Urothelium cell line (cell line): Measurements from ENCODE around the gene CABLES1.
"Not testable (repeated sequence)": the region's sequence is repeated elsewhere in the genome, so short reads cannot be mapped to it uniquely, and the experiment has no call there.

Source experiments
- DNase-seq: peaks from one replicate; pipeline ENCODE4 v3.0.0; 2011; ENCODE audit warnings: low spot score, mixed read lengths
- FAIRE-seq: peaks from 2 replicates; lab custom pipeline; 2011; peaks lifted over from hg19 to GRCh38; lab: Jason Lieb, UNC

Gene CABLES1

DNA sequence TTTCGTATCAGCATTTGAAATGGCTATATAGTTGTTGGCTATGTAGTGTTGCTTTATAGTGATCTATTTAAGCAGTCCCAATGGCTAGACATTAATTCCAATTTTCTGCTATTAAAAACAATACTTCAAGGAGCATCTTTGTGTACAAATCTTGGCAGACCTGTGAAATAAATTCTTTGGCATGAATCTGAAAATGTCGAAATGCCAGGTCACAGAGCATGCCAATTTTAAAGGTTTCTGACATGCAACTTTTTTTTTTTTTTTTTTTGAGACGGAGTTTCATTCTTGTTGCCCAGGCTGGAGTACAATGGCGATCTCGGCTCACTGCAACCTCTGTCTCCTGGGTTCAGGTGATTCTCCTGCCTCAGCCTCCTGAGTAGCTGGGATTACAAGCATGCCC, 26.8 kb upstream of the CABLES1 start:
- DNase-seq (no peak), FAIRE-seq (no peak)

DNA sequence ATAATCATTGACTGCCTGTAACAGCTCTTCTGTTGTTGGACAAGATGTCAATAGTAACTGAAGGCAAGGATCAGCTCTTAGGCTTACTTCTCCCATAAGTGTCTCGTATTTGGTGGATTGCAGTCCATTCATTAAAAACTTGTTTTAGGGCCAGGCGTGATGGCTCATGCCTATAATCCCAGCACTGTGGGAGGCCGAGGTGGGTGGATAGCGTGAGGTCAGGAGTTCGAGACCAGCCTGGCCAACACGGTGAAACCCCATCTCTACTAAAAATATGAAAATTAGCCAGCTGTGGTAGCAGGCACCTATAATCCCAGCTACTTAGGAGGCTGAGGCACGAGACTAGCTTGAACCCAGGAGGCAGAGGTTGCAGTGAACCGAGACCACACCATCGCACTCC, 26.1 kb upstream of the CABLES1 start:
- FAIRE-seq, DNase-seq: not testable (repeated sequence)

DNA sequence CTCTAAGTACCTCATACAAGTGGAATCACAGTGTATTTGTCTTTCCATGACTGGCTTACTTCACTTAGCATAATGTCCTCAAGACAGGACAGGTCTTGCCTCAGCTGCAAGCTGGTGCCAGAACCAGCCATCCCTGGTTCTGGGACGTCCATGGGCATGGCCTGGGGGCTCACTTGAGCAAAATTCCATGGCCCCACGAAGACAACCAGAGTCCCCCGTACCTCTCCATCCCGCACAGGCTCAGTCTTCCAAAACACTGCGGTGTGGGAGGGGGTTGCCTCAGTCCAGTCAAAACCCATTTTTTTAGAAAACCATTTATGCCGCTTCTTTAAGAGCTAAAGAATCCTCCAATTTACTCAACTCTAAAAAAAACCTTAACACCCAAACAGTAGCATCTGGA, 21.7 kb upstream of the CABLES1 start:
- no peak for DNase-seq
- no peak for FAIRE-seq

DNA sequence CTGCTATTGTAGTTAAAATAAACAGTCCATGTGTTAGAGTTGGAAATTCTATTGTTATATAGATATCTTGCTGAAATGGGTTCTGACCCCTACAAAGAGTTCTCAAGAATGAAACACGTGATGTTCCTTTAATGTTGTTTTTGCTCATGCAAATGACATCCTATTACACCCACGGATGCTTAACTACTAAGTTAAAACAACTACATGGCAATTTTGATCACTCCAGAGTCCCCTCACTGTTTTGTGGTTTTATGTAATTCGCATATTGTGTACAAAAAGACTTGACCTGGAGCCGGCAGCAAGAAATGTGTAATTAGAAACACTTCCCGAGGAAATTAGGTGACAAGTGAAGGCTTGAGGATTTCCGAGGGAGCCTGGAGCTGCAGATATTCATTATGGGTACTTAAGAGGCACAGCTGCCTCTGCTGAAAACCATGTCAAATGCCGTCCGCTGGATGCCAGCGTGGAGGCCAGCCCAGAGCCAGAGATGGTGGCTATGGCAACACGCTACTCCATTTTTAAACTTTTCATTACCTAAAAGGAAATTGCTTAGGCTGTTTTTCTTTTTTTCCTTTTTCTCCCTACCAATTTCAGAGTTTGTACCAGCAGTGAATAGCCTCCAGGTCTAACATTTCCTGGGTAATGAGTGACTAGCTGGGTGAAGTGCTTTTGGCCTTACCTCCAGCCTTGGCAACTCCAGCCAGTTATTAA, 21.0 kb upstream of the CABLES1 start:
- DNase-seq (no peak), FAIRE-seq (no peak)

- DNase-seq (no peak), FAIRE-seq (no peak)
Observed at GRCh38 chr18:23114911-23115310, 20.4 kb upstream of the CABLES1 start.

DNA sequence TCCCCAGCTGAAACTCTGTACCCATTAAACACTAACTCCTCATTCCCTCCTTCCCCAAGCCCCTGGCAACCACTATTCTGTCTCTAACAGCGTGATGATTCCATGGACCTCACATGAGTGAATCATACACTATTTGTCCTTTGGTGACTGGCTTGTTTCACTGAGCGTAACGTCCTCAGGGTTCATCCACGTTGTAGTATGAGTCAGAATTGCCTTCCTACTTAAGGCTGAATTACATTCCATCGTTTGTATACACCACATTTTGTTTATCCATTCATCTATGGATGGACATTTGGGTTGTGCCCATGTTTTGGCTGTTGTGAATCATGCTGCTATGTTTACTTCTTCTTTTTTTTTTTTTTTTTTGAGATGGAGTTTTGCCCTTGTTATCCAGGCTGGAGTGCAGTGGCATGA, 19.6 kb upstream of the CABLES1 start:
- DNase-seq (peak; percentile 68), FAIRE-seq (peak; percentile 77)

DNA sequence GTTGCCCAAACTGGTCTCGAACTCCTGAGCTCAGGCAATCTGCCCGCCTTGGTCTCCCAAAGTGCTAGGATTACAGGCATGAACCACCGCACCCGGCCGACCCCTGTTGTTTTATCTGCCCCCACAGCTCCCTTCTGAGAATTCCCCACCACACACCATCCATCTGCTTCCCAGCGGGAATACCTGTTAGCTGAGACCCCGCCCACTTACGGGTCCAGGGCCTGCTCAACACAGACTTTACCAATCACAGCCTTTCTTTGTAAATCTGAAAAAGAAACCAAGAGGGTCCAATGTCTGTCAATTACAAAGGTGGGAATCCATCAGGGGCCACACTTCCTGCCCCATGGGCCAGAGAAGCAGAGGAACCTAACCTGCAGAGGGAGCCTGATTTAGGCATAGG, 14.2 kb upstream of the CABLES1 start:
- no peak for DNase-seq

GRCh38 chr18:23122334-23123229, 12.7 kb upstream of the CABLES1 start:
- DNase-seq: no peak
- FAIRE-seq: no peak

More for the DNA sequence above, 14.2 kb upstream of the CABLES1 start:
- no peak for FAIRE-seq

DNA sequence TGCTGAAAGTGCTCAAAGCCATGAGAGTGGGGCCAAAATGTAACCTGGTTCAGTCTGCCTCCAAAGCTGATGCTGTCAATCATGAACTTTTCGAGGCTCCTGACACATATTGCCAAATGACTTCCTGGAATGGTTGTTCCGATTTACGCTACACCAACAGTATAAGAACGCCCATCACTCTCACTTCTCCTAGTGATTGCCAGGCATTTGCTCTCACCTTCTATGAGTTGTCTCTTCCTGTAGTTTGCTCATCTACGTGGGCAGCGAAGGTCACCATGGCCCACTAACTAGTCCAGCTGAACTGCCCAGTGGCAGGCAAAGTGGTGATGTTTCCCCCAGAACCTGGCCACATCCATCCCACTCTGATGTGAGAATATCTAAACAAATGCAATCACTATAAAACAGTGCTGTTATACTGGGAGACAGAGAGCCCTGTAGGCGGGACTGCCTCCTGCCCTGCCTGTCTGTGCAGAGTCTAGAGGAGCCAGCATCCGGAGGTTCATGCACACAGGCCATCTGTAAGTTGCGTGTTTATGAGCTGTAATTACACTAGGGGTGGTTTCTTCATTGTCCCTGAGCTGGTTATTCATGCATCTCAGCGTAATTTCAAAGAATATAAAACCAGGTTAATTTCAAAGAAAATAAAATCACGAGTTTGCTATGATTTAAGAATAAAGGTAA, 8.8 kb upstream of the CABLES1 start:
- FAIRE-seq (no peak), DNase-seq (no peak)

- no peak for FAIRE-seq
Observed at GRCh38 chr18:23127090-23127489, 8.2 kb upstream of the CABLES1 start.

DNA sequence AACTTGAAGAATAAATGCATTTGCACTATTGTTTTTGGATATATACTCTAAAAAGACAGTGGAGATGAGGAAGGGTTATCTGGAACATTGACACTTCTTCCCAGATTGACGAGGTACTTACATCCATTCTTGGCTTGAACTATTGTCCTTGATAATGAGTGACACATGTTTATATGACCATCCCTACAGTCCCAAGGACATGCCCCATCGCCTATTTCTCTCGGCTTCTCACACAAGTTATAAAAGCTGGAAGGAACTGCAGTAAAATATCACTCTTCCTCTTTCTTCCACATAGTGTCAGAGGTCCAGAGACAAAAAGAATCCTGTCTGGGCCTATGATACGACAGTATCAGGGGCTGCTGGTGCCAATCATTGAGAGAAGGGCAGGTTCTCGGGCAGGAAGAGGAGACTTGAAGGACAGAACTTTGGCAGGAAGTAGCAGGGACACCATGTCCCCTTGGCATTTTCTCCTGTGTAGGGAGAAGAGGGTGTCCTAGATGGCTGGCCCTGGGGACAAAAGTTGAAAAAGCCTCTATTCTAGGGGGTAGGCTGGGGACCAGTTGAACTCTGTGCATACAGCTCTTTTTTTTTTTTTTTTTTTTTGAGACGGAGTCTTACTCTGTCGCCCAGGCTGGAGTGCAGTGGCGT, 5.8 kb upstream of the CABLES1 start:
- FAIRE-seq (no peak), DNase-seq (no peak)

More at GRCh38 chr18:23127090-23127489, 8.2 kb upstream of the CABLES1 start:
- no peak for DNase-seq

DNA sequence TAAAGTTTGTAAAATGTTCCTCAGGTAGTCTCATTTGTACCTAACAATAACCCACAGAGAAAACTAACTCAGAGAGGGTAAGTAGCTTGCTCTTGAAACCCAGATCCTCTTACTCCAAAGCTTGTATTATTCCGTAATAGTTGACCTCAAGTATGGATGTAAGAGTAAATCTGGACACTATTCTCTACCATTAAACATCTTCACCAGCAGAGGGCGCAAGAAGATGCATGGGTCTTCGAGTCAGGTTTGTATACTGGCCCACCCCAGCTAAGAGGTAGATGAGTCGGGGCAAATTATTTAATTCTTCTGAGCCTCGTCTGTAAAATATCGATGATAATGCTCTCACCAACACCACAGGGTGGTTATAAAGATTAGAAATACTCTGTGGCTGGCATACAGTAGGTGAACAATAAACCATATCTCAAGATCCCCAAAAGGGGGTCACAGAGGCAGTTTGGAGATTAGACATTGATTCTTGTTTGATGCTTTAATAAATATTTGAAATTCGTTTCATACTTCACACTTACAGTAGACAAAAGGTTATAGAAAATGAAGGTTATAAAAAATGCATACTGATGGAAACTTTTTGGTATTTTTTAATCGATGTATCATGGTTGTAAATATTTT, 3.5 kb upstream of the CABLES1 start:
- peak; percentile 61 for DNase-seq
- FAIRE-seq: no peak

DNA sequence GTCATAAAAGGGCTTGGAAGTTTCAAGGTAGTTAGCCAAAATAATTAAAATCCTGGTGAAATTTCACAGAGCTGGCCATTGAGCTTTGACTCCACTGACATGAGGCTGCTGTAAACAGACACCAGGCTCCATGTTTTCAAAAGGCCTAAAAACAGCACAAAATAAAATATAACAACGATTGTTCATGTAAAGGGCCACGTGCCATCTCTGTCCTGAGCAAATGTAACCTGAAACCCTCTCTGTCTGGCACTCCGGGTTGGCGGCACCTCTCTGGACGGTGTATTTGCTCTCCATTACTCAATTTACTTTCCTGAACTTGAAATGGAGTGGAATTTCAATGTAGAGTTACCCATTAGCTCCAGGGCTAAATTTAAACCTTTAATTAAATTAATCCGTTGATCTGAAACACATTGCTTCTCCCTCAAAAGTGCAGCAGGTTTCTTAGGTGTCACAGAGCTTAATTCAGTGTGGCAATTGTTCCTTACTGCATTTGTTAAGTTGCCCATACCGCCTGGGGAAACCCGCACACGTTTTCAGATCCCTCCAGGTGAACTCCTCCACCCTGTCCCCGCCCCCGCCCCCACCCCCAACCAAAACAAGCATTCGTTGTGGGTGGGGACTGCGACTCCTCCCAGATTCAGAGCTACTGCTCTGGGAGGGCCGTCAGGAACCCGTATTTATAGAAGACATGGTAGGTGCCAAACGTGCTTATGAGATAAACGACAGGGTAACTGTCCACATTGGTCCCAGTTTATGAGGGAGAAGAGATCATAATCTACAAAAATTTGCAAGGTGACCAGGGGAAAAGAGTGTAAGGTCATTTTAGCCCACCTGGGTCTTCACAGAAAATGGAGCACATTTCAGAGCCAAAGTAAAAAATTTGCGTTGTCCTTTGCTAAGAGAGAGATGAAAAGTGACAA, 1.2 kb upstream of the CABLES1 start:
- DNase-seq (no peak), FAIRE-seq (no peak)

- no peak for DNase-seq
- FAIRE-seq: no peak
Observed at GRCh38 chr18:23135550-23136325, 453 bp downstream of the CABLES1 start.

DNA sequence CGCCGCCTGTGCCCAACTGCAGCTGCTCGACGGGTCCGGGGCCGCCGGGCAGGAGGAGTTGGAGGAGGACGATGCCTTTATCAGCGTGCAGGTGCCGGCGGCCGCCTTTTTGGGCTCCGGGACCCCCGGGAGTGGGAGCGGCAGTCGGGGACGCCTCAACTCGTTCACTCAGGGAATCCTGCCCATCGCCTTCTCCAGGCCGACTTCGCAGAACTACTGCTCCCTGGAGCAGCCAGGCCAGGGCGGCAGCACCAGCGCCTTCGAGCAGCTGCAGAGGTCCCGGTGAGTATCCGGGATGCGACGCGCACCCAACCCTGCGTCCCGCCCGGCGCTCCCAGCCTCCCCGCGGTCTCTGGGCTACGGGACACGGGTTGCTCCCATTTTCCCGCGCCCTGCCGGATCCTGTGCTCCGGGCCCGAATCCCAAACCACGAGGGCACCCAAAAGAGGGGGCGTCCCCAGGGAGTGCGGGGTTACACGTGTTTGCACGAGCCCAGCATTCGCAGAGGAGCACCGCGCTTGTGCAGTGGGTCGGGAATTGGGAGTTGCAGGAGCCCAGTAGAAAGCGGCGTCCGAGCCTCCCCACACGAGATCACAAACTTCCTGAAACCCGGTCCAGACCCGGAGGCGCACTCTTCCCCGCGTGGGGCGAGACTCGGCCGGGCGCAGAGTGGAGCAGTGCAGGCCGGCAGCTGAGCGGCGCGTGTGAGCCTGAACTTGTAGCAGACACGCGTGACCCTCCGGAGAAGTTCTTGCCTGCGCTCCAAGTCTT, 1.2 kb downstream of the CABLES1 start:
- no peak for FAIRE-seq
- no peak for DNase-seq

DNA sequence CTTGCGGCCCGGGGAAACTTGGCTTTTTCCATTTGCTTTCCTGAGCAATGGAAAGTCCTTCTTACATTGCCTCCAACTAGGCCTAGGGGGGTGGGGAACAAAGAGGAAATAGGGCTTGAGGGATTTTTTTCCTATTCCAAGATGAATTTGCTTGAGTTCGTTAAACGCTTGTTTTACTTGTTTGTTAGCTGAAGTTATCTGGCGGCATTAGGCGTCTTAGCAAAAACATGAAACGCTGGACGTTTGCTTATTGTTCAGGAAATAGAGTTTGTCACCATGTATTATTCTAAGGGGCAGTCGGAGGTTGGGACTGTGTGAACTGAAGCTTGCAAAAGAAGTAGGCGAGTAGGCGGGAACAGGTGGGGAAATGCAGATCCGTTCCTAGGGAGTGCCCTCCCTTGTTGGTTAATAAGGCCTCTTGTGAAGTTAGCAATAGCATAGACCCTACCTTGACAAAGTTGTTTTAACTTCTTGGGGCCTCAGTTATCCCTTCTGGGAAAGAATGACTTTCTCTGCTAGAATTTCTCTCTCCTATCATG, 1.9 kb downstream of the CABLES1 start:
- DNase-seq (no peak), FAIRE-seq (no peak)

DNA sequence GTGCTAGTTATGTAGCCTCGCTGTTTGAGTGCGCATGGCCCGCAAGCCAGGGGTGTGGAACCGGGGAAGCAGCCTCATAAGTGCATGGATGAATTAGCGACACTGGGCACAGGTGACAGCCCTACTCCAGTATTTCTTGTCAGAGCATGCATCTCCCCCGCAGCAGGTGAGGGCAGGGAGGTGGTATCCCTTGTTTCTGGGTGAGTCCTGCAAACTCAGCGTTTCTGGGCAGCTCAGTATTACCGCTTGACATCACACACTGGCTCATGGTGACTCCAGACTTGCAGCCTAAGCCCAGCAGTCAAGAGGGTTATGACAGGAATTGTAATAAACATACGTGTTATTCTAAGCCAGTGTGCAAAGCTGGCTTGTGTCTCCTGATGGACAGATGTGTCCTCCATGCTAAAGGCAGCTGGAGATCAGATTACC, 2.5 kb downstream of the CABLES1 start:
- FAIRE-seq (no peak), DNase-seq (no peak)

- DNase-seq (no peak), FAIRE-seq (no peak)
Observed at GRCh38 chr18:23138471-23138870, 3.2 kb downstream of the CABLES1 start.
